PC-9 (cell line): ENCODE measurements around the gene PEX11G. TPM values are rescaled to one million over a fixed set of nuclear protein-coding genes. Genes with fewer than 3 reads are reported as not detected.

ENCODE experiments used
- BruUV-seq: library from RNA; stranded (reverse); fragments of 400-500 nt; replicated peaks from 2 replicates; lab custom pipeline; 2021; lab: Mats Ljungman, UMichigan
- CTCF ChIA-PET: fragments of 300-600 bp; sonication (Branson Sonifier 250); formaldehyde crosslinking; loops from one replicate; lab custom pipeline; 2022; ENCODE audit warnings: antibody characterized with exemption; lab: Charles Lee
- POLR2A ChIA-PET: fragments of 300-600 bp; sonication (Branson Sonifier 250); formaldehyde crosslinking; loops from one replicate; lab custom pipeline; 2022; ENCODE audit warnings: antibody characterized with exemption; ENCODE audit not compliant: unreplicated experiment; lab: Charles Lee
- DNase-seq, 2 experiments: peaks; one replicate each; pipeline versions ENCODE4 v3.0.0 to v3.0.0-alpha.2; 2015 to 2022; ENCODE audit warnings: mixed read lengths in 1 of 2
- H2AFZ ChIP-seq: fragments of 200-600 bp; sonication (generic); 2 replicates; pipeline ENCODE4 v1.8.1; 2017; ENCODE audit warnings: antibody characterized with exemption
- H3F3A ChIP-seq: fragments of 200-600 bp; sonication (generic); 2 replicates; pipeline ENCODE4 v1.8.1; 2017; ENCODE audit warnings: antibody characterized with exemption, mild to moderate bottlenecking, low read depth; ENCODE audit not compliant: insufficient read depth
- H3K27ac ChIP-seq: fragments of 200-600 bp; sonication (generic); 2 replicates; pipeline ENCODE4 v1.6.1; 2016; ENCODE audit warnings: mixed run types
- H3K27me3 ChIP-seq: fragments of 200-600 bp; sonication (generic); 2 replicates; pipeline ENCODE4 v1.6.1; 2016; ENCODE audit warnings: low read depth, mixed run types; ENCODE audit not compliant: insufficient read depth
- H3K36me3 ChIP-seq: fragments of 200-600 bp; sonication (generic); 2 replicates; pipeline ENCODE4 v1.6.1; 2016; ENCODE audit warnings: low read depth, mixed run types
- H3K4me1 ChIP-seq: fragments of 200-600 bp; sonication (generic); replicated peaks from 2 replicates; pipeline ENCODE4 v1.6.1; 2016; ENCODE audit warnings: mixed run types; ENCODE audit not compliant: insufficient read depth
- H3K4me2 ChIP-seq: fragments of 200-600 bp; sonication (generic); 2 replicates; pipeline ENCODE4 v1.6.1; 2017; ENCODE audit warnings: mixed run types
- H3K4me3 ChIP-seq: fragments of 200-600 bp; sonication (generic); 2 replicates; pipeline ENCODE4 v1.6.1; 2016; ENCODE audit warnings: mixed run types
- H3K79me2 ChIP-seq: fragments of 200-600 bp; sonication (generic); 2 replicates; pipeline ENCODE4 v1.6.1; 2017; ENCODE audit warnings: low read depth, mixed run types
- H3K9me2 ChIP-seq: fragments of 200-600 bp; sonication (generic); 2 replicates; pipeline ENCODE4 v1.8.1; 2017; ENCODE audit warnings: mild to moderate bottlenecking; ENCODE audit not compliant: insufficient read depth
- H3K9me3 ChIP-seq: fragments of 200-600 bp; sonication (generic); 2 replicates; pipeline ENCODE4 v1.8.1; 2016; ENCODE audit warnings: low read depth; ENCODE audit not compliant: insufficient read depth
- H4K20me1 ChIP-seq: fragments of 200-600 bp; sonication (generic); 2 replicates; pipeline ENCODE4 v1.8.1; 2017; ENCODE audit not compliant: insufficient read depth
- CTCF ChIP-seq: fragments of 200-600 bp; sonication (generic); conservative IDR thresholded peaks from 2 replicates; pipeline ENCODE4 v1.6.1; 2017; ENCODE audit warnings: mixed run types, antibody characterized with exemption, mild to moderate bottlenecking, moderate library complexity
- EZH2 ChIP-seq: fragments of 200-600 bp; sonication (generic); IDR thresholded peaks from 2 replicates; pipeline ENCODE4 v1.8.0; 2017; ENCODE audit warnings: antibody characterized with exemption, low read depth
- intact Hi-C: fragments of 100-400 bp; cut with micrococcal nuclease; formaldehyde crosslinking; loops from one replicate; pipeline ENCODE4 v1.10.0; 2022; ENCODE audit not compliant: unreplicated experiment
- total RNA-seq: library from RNA; stranded (reverse); gene quantifications from 2 replicates; pipeline ENCODE4 v1.2.3, GENCODE V29; 2021

The PEX11G gene
- total RNA-seq, 1 experiment from 2014 or later = 10.5 TPM

- ChIA-PET CTCF (interaction anchor here (0.6 kb wide), 1 partner anchor 14 kb away, joined by 3 read pairs; no protein-coding TSS in a partner anchor), POLR2A (no interaction called here)
- no peaks in the 10 kb centered on the region for H3K9me3 ChIP-seq
- H3F3A ChIP-seq = peaks cover 26% of the 10 kb centered on the region
- BruUV-seq = no TSS peak
- H3K4me2 ChIP-seq = no peak overlapping the region
- no peaks in the 10 kb centered on the region for H3K36me3 ChIP-seq
- no peaks in the 10 kb centered on the region for H4K20me1 ChIP-seq
- H3K27me3 ChIP-seq = no peaks in the 10 kb centered on the region
- no peak for DNase-seq
- no peak overlapping the region for H3K27ac ChIP-seq
- H3K79me2 ChIP-seq = no peaks in the 10 kb centered on the region
- H3K4me3 ChIP-seq = no peak overlapping the region
- intact Hi-C loops = no loop called here
- H3K9me2 ChIP-seq = no peaks in the 10 kb centered on the region
- H3K4me1 ChIP-seq = peaks cover 21% of the 10 kb centered on the region
- TF ChIP-seq EZH2 (no peak), CTCF (no peak)
- no peak overlapping the region for H2AFZ ChIP-seq
Observed at GRCh38 chr19:7502552-7502951, 13.7 kb upstream of the PEX11G start.

- peak overlapping the region; percentile 83 for H3K4me2 ChIP-seq
- intact Hi-C loops = no loop called here
Observed at GRCh38 chr19:7500811-7501450, 12.1 kb upstream of the PEX11G start.

GRCh38 chr19:7497292-7497691 is 8.5 kb upstream of the PEX11G start:
- Histone ChIP-seq H3K4me1 (peaks cover 18% of the 10 kb centered on the region), H3K4me3 (no peak overlapping the region), H3K27me3 (no peaks in the 10 kb centered on the region), H3K36me3 (no peaks in the 10 kb centered on the region), H3K27ac (no peak overlapping the region), H4K20me1 (no peaks in the 10 kb centered on the region), H2AFZ (no peak overlapping the region), H3F3A (peaks cover 23% of the 10 kb centered on the region), H3K9me3 (no peaks in the 10 kb centered on the region), H3K9me2 (no peaks in the 10 kb centered on the region), H3K4me2 (no peak overlapping the region), H3K79me2 (no peaks in the 10 kb centered on the region)
- TF ChIP-seq CTCF = peak; percentile 62
- no peak for TF ChIP-seq EZH2
- CTCF ChIA-PET = no interaction called here
- intact Hi-C loops = no loop called here
- POLR2A ChIA-PET = no interaction called here
- no peak for DNase-seq
- no TSS peak for BruUV-seq

More at GRCh38 chr19:7500811-7501450, 12.1 kb upstream of the PEX11G start:
- ChIA-PET CTCF (no interaction called here), POLR2A (no interaction called here)
- peaks cover 14% of the 10 kb centered on the region; the same call in 1 of the 2 replicates for H3K4me1 ChIP-seq
- no peaks in the 10 kb centered on the region for H3K9me3 ChIP-seq
- no peaks in the 10 kb centered on the region for H4K20me1 ChIP-seq
- no peak for TF ChIP-seq CTCF
- no peak for TF ChIP-seq EZH2
- peaks cover 20% of the 10 kb centered on the region for H3F3A ChIP-seq
- H3K27me3 ChIP-seq = no peaks in the 10 kb centered on the region
- H3K4me3 ChIP-seq = peak overlapping the region; percentile 59
- H2AFZ ChIP-seq = peak overlapping the region; percentile 82
- BruUV-seq = no TSS peak
- peak; percentile 66 to 80 for DNase-seq
- no peaks in the 10 kb centered on the region for H3K36me3 ChIP-seq
- no peaks in the 10 kb centered on the region for H3K9me2 ChIP-seq
- no peak overlapping the region for H3K27ac ChIP-seq
- H3K79me2 ChIP-seq = no peaks in the 10 kb centered on the region
